Measurements from ENCODE around the gene NCDN. TPM values are rescaled to one million over a fixed set of nuclear protein-coding genes. Genes with fewer than 3 reads are reported as not detected.

The NCDN gene
- total RNA-seq, 2 donors from 2014 or later = 25.3 to 33.4 TPM

DNA sequence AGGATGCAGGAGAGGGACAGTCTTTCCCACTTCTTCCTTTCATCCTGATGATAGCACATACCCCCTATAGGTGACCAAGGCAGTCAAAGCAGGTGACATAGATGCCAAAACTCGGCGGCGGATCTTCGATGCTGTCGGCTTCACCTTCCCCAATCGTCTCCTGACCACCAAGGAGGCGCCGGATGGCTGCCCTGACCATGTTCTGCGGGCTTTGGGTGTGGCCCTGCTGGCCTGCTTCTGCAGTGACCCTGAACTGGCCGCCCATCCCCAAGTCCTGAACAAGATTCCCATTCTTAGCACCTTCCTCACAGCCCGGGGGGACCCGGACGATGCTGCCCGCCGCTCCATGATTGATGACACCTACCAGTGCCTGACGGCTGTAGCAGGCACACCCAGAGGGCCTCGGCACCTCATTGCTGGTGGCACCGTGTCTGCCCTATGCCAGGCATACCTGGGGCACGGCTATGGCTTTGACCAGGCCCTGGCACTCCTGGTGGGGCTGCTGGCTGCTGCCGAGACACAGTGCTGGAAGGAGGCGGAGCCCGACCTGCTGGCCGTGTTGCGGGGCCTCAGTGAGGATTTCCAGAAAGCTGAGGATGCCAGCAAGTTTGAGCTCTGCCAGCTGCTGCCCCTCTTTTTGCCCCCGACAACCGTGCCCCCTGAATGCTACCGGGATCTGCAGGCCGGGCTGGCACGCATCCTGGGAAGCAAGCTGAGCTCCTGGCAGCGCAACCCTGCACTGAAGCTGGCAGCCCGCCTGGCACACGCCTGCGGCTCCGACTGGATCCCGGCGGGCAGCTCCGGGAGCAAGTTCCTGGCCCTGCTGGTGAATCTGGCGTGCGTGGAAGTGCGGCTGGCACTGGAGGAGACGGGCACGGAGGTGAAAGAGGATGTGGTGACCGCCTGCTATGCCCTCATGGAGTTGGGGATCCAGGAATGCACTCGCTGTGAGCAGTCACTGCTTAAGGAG is 2.9 kb downstream of the NCDN start:
- no peak overlapping the region for H3K27ac Mint-ChIP-seq
- H3K4me1 ChIP-seq (ENCODE audit: control insufficient read depth, insufficient read depth, low read length) = peaks cover 2% of the 10 kb centered on the region
- peaks cover 22% of the 10 kb centered on the region for H3K36me3 ChIP-seq (ENCODE audit: control insufficient read depth, insufficient read depth, low read length)
- H3K4me3 Mint-ChIP-seq = no peak overlapping the region
- no peaks in the 10 kb centered on the region for H3K27me3 ChIP-seq (ENCODE audit: control insufficient read depth, insufficient read depth, low read length, poor library complexity, severe bottlenecking)
- no peak overlapping the region for H3K9ac ChIP-seq (ENCODE audit: extremely low read depth, low read length, poor library complexity, severe bottlenecking)
- H3K9me3 ChIP-seq (ENCODE audit: control insufficient read depth, low read length) = no peaks in the 10 kb centered on the region
- WGBS, 2 experiments (ENCODE audit: insufficient coverage in 1 of 2, insufficient read length in 1 of 2) = 92 to 93% methylated on average over 28 to 44 of the region's 44 CpGs
- no peak for DNase-seq
- no peak overlapping the region for H3K27ac ChIP-seq (ENCODE audit: low read depth, low read length)
- H3K27me3 Mint-ChIP-seq (ENCODE audit: insufficient read depth) = no peaks in the 10 kb centered on the region
- no peak overlapping the region for H3K4me3 ChIP-seq (ENCODE audit: low read length)
- peaks cover 25% of the 10 kb centered on the region for H3K36me3 Mint-ChIP-seq (ENCODE audit: low read depth)
- TF ChIP-seq, protein P1, sequence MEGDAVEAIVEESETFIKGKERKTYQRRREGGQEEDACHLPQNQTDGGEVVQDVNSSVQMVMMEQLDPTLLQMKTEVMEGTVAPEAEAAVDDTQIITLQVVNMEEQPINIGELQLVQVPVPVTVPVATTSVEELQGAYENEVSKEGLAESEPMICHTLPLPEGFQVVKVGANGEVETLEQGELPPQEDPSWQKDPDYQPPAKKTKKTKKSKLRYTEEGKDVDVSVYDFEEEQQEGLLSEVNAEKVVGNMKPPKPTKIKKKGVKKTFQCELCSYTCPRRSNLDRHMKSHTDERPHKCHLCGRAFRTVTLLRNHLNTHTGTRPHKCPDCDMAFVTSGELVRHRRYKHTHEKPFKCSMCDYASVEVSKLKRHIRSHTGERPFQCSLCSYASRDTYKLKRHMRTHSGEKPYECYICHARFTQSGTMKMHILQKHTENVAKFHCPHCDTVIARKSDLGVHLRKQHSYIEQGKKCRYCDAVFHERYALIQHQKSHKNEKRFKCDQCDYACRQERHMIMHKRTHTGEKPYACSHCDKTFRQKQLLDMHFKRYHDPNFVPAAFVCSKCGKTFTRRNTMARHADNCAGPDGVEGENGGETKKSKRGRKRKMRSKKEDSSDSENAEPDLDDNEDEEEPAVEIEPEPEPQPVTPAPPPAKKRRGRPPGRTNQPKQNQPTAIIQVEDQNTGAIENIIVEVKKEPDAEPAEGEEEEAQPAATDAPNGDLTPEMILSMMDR (conservative IDR thresholded peaks at IDR 0.05) = no peak
- H3K9me3 Mint-ChIP-seq = no peaks in the 10 kb centered on the region
- peaks cover 15% of the 10 kb centered on the region for H3K4me1 Mint-ChIP-seq

DNA sequence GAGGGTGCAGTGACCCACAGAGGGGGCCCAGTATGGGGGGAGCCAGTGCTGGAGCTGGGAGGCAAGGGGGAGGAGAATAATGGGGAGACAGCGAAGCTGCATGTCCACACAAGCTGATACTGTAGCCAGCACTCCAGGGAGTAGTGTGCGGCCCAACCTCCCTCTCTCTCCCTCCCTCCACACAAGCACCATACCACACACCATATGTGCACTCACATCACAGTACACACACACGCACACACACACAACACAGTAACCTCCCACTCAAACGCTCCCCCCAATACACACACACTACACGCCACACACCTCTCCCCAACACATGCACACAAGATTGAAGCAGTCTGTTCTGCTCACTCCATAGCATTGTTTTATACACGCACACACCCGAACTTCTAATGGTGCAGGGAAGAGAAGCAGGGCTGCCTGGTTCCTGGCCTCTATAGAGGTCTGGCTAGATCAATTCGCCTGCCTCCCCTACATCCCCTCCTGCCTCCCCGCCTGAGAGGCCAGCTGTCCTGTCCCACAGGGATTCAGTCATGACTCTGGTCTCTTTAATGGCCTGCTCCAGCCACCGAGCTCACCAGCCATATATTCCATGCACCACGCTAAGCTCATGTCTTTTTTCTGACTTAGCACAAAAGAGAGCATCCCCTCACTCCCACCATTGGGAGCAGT is 3.8 kb downstream of the NCDN start:
- Histone ChIP-seq H3K4me1 (ENCODE audit: control insufficient read depth, insufficient read depth, low read length) (peaks cover 4% of the 10 kb centered on the region), H3K9ac (ENCODE audit: extremely low read depth, low read length, poor library complexity, severe bottlenecking) (no peak overlapping the region), H3K9me3 (ENCODE audit: control insufficient read depth, low read length) (no peaks in the 10 kb centered on the region), H3K27me3 (ENCODE audit: control insufficient read depth, insufficient read depth, low read length, poor library complexity, severe bottlenecking) (no peaks in the 10 kb centered on the region), H3K4me3 (ENCODE audit: low read length) (no peak overlapping the region), H3K27ac (ENCODE audit: low read depth, low read length) (no peak overlapping the region), H3K36me3 (ENCODE audit: control insufficient read depth, insufficient read depth, low read length) (peaks cover 22% of the 10 kb centered on the region)
- no peak for DNase-seq
- Mint-ChIP-seq H3K27ac (no peak overlapping the region), H3K9me3 (no peaks in the 10 kb centered on the region), H3K4me1 (peaks cover 6% of the 10 kb centered on the region), H3K36me3 (ENCODE audit: low read depth) (peaks cover 25% of the 10 kb centered on the region), H3K4me3 (no peak overlapping the region), H3K27me3 (ENCODE audit: insufficient read depth) (no peaks in the 10 kb centered on the region)
- WGBS, 2 experiments (ENCODE audit: insufficient coverage in 1 of 2, insufficient read length in 1 of 2) = 89 to 98% methylated on average over 6 to 11 of the region's 11 CpGs
- TF ChIP-seq, protein P1 (conservative IDR thresholded peaks at IDR 0.05) = no peak

DNA sequence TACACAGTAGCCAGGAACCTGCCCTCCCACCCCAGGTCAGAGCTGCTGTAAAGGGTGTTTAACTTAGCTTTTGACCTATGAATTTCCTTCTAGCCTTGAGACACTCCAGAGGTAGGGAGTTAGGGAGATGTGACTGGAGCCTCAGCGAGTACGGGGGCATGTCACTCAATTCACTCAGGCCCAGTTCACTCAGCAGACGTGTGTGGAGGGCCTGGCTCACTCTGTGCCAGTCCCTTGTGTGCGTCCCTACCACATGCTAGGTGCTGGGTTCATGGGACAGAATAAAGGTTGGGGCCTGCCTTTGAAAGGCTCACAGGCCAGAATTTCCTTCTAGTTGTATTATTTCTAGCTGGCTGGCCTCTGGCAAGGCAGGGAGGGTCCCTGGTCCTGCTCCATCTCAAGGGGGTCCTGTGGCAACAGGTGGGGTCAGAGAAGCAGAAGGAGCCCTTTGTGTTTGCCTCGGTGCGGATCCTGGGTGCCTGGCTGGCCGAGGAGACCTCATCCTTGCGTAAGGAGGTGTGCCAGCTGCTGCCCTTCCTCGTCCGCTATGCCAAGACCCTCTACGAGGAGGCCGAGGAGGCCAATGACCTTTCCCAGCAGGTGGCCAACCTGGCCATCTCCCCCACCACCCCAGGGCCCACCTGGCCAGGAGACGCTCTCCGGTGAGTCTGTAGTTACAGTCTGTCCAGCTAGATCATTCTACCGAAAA is 4.5 kb downstream of the NCDN start:
- no peak overlapping the region for H3K27ac Mint-ChIP-seq
- Histone ChIP-seq H3K4me3 (ENCODE audit: low read length) (no peak overlapping the region), H3K27me3 (ENCODE audit: control insufficient read depth, insufficient read depth, low read length, poor library complexity, severe bottlenecking) (no peaks in the 10 kb centered on the region), H3K9me3 (ENCODE audit: control insufficient read depth, low read length) (no peaks in the 10 kb centered on the region), H3K27ac (ENCODE audit: low read depth, low read length) (no peak overlapping the region), H3K9ac (ENCODE audit: extremely low read depth, low read length, poor library complexity, severe bottlenecking) (no peak overlapping the region), H3K36me3 (ENCODE audit: control insufficient read depth, insufficient read depth, low read length) (peaks cover 22% of the 10 kb centered on the region), H3K4me1 (ENCODE audit: control insufficient read depth, insufficient read depth, low read length) (peaks cover 4% of the 10 kb centered on the region)
- no peak for DNase-seq
- peaks cover 3% of the 10 kb centered on the region for H3K4me1 Mint-ChIP-seq
- WGBS, 2 experiments (ENCODE audit: insufficient coverage in 1 of 2, insufficient read length in 1 of 2) = 93 to 98% methylated on average over 6 to 15 of the region's 15 CpGs
- no peaks in the 10 kb centered on the region for H3K9me3 Mint-ChIP-seq
- H3K27me3 Mint-ChIP-seq (ENCODE audit: insufficient read depth) = no peaks in the 10 kb centered on the region
- H3K36me3 Mint-ChIP-seq (ENCODE audit: low read depth) = peaks cover 28% of the 10 kb centered on the region
- TF ChIP-seq, protein P1 (conservative IDR thresholded peaks at IDR 0.05) = no peak
- no peak overlapping the region for H3K4me3 Mint-ChIP-seq

Measured in endodermal cell (in vitro differentiated cells).